Measurements from ENCODE around the gene ANO7. TPM values are rescaled to one million over a fixed set of nuclear protein-coding genes. Genes with fewer than 3 reads are reported as not detected.

ANO7 gene
- total RNA-seq, 2 donors from 2014 or later, result 140 to 187 TPM

DNA sequence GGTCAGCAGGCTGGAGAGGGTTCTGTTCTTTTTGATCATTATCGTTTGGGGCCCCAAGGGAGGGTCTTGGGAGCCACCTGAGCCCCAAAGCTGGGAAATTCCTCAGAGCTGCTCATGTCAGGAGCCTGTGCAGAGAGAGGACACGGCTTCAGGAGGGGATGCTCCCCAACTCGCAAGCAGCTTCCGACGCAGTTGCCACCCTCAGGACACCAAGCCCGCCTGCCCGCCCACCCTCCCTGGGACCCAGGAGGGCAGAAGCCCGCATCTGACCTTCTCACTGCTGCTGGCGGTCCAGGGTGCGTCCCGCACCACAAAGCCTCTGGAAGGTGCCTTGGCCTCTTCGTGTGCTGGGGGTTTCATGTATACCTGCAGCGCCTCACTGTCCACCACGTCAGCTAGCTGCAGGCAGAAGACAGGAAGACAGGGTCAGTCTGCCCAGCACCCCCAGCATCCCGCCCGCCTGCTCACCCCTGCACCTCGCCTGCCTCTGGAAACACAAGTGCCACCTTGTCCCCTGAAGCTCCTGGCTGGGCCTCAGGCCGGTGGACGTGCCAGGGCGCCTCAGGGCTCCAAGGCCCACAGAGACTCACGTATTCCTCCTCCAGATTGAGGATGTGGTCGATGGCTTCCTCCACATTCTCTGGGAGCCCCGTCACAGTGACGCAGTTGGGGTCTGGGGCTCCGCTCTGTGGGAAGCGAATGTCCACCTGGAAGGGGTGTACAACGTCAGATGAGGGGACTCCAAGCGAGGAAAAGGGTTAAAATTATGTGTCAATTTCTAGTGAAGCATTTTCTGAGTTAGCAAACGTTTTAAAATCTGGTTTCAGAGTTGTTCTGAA is 41.3 kb downstream of the ANO7 start:
- intact Hi-C loops (cut with DNase I), result no loop called here
- Histone ChIP-seq H3K27ac (no peak overlapping the region), H3K36me3 (peaks cover 27 to 56% of the 10 kb centered on the region in 2 donors), H3K9me3 (no peaks in the 10 kb centered on the region), H3K27me3 (replicated peaks; ENCODE audit: insufficient read depth) (no peaks in the 10 kb centered on the region), H3K4me3 (no peak overlapping the region), H3K4me1 (replicated peaks) (no peaks in the 10 kb centered on the region)
- 87% methylated on average over 23 of the region's 29 CpGs for WGBS
- TF ChIP-seq CTCF (IDR thresholded peaks at IDR 0.05) (no peak), POLR2A (IDR thresholded peaks at IDR 0.05) (no peak), POLR2AphosphoS5 (IDR thresholded peaks at IDR 0.05) (no peak)
- no peak for DNase-seq (ENCODE audit: low spot score)

DNA sequence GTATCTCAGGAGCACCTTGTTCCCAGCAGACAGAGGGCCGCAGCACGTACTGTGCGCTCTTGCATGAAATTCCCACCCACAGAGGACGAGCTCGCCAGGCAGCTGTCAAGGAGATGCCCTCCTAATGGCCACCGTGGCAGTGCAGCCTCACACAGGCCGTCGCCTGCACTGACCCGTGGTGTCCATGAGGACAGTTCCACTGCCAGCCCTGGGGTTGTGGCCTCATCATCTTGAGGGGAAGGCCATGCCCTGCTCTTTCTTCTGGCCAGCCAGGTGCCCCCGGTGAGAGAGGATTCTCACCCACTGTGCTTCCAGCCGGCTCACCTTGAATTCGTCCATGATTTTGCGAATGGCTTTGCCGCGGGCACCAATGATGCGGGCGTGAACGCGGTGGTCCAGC is 42.0 kb downstream of the ANO7 start:
- TF ChIP-seq POLR2AphosphoS5 (IDR thresholded peaks at IDR 0.05) (no peak), POLR2A (IDR thresholded peaks at IDR 0.05) (no peak), CTCF (IDR thresholded peaks at IDR 0.05) (no peak)
- intact Hi-C loops (cut with DNase I), result no loop called here
- DNase-seq (ENCODE audit: low spot score), result no peak
- Histone ChIP-seq H3K27ac (no peak overlapping the region), H3K4me1 (replicated peaks) (no peaks in the 10 kb centered on the region), H3K36me3 (peaks cover 31 to 60% of the 10 kb centered on the region in 2 donors), H3K4me3 (no peak overlapping the region), H3K9me3 (no peaks in the 10 kb centered on the region), H3K27me3 (replicated peaks; ENCODE audit: insufficient read depth) (no peaks in the 10 kb centered on the region)
- 93% methylated on average over 19 of the region's 19 CpGs for WGBS

- no peak for DNase-seq (ENCODE audit: low spot score)
- Histone ChIP-seq H3K9me3 (no peaks in the 10 kb centered on the region), H3K36me3 (peaks cover 53 to 72% of the 10 kb centered on the region in 2 donors)
These were observed 44.5 kb downstream of the ANO7 start for GRCh38 chr2:241232736-241233575.

DNA sequence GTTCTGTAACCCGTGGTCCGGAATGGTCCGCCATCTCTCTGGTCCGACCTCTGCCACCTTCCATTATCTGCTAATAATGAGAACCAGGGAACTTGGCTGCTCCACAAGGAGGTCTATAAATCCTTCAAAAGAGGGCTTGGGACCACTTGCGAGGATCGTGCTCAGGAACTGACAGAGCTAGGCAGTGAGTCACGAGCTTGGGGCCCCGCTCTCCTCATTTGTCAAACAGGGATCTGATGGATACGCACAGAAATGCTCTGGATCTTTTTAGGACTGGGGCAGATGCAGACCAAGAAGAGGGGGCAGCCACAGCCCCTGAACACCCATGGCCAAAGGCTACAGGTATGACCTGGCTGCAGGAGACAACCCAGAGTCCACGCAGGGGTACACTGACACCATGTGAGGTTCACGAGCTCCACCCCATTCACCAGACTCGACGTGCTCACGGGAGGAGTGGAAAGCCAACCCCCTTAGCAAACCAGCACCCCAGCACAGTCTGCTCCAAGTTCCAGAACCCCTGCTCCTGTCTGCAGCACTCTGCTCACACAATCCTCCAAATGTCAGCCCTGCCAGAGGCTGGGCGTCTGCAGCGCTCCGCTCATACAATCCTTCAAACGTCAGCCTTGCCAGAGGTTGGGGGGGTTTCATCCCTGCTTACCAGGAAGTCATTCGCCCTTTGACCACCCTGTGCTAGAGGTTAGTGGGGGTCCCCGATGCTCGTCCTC is 45.8 kb downstream of the ANO7 start:
- H3K27me3 ChIP-seq (replicated peaks; ENCODE audit: insufficient read depth), result no peaks in the 10 kb centered on the region
- H3K36me3 ChIP-seq, result peaks cover 62 to 74% of the 10 kb centered on the region in 2 donors
- intact Hi-C loops (cut with DNase I), result no loop called here
- no peaks in the 10 kb centered on the region for H3K4me1 ChIP-seq (replicated peaks)
- H3K9me3 ChIP-seq, result no peaks in the 10 kb centered on the region
- no peak overlapping the region for H3K27ac ChIP-seq
- DNase-seq (ENCODE audit: low spot score), result no peak
- 83% methylated on average over 21 of the region's 21 CpGs for WGBS
- TF ChIP-seq CTCF (IDR thresholded peaks at IDR 0.05) (no peak), POLR2AphosphoS5 (IDR thresholded peaks at IDR 0.05) (no peak), POLR2A (IDR thresholded peaks at IDR 0.05) (no peak)
- H3K4me3 ChIP-seq, result no peak overlapping the region

More at GRCh38 chr2:241232736-241233575, 44.5 kb downstream of the ANO7 start:
- H3K27ac ChIP-seq, result no peak overlapping the region
- TF ChIP-seq POLR2AphosphoS5 (IDR thresholded peaks at IDR 0.05) (no peak), CTCF (IDR thresholded peaks at IDR 0.05) (no peak), POLR2A (IDR thresholded peaks at IDR 0.05) (no peak)
- intact Hi-C loops (cut with DNase I), result no loop called here
- H3K27me3 ChIP-seq (replicated peaks; ENCODE audit: insufficient read depth), result no peaks in the 10 kb centered on the region
- 88% methylated on average over 13 of the region's 13 CpGs for WGBS
- no peaks in the 10 kb centered on the region for H3K4me1 ChIP-seq (replicated peaks)
- no peak overlapping the region for H3K4me3 ChIP-seq

Data from prostate gland (tissue), 2 donors.